Cardiac muscle cell (in vitro differentiated cells and primary cell): Measurements from ENCODE around the gene ANO1. TPM values are rescaled to one million over a fixed set of nuclear protein-coding genes. Genes with fewer than 3 reads are reported as not detected.

Source experiments
- DNase-seq, 2 donors: peaks; one replicate each; pipeline versions ENCODE4 v3.0.0 to v3.0.0-alpha.2; 2010 to 2017; ENCODE audit warnings: low read depth in 1 of 2, low spot score in 1 of 2
- H3K27ac ChIP-seq: fragments of 200-600 bp; sonication (generic); 2 replicates; pipeline ENCODE4 v1.5.1; 2016
- H3K27me3 ChIP-seq: fragments of 200-600 bp; sonication (generic); 2 replicates; pipeline ENCODE4 v1.6.0; 2016; ENCODE audit warnings: control low read depth
- H3K36me3 ChIP-seq: fragments of 200-600 bp; sonication (generic); 2 replicates; pipeline ENCODE4 v1.5.1; 2016; ENCODE audit warnings: control low read depth
- H3K4me1 ChIP-seq: fragments of 200-600 bp; sonication (generic); 2 replicates; pipeline ENCODE4 v1.8.1; 2017; ENCODE audit warnings: low read depth, mild to moderate bottlenecking, mixed run types
- H3K4me3 ChIP-seq: fragments of 200-600 bp; sonication (generic); 2 replicates; pipeline ENCODE4 v1.5.1; 2016; ENCODE audit warnings: mild to moderate bottlenecking
- H3K9me3 ChIP-seq: fragments of 200-600 bp; sonication (generic); 2 replicates; pipeline ENCODE4 v1.5.1; 2017; ENCODE audit warnings: low read depth, mild to moderate bottlenecking, control low read depth
- polyA plus RNA-seq: library from polyadenylated mRNA; unstranded; fragments of >200 nt; fragmentation: Nextera tagmentation; extraction: Ambion mirVana; gene quantifications from 2 replicates; pipeline ENCODE4 v1.2.1, GENCODE V29; 2016
- total RNA-seq: library from RNA; depleted of rRNA; stranded (reverse); fragments of >200 nt; gene quantifications from 2 replicates; pipeline ENCODE4 v1.2.3, GENCODE V29; 2016
- TF ChIP-seq, protein P1 (sequence below): IDR thresholded peaks from 2 replicates; pipeline ENCODE4 v1.5.1; 2012; ENCODE audit warnings: low read depth, mild to moderate bottlenecking, low read length

Gene ANO1
- total and polyA plus RNA-seq, 2 experiments from 2014 or later: 0.09 to 0.86 TPM

DNA sequence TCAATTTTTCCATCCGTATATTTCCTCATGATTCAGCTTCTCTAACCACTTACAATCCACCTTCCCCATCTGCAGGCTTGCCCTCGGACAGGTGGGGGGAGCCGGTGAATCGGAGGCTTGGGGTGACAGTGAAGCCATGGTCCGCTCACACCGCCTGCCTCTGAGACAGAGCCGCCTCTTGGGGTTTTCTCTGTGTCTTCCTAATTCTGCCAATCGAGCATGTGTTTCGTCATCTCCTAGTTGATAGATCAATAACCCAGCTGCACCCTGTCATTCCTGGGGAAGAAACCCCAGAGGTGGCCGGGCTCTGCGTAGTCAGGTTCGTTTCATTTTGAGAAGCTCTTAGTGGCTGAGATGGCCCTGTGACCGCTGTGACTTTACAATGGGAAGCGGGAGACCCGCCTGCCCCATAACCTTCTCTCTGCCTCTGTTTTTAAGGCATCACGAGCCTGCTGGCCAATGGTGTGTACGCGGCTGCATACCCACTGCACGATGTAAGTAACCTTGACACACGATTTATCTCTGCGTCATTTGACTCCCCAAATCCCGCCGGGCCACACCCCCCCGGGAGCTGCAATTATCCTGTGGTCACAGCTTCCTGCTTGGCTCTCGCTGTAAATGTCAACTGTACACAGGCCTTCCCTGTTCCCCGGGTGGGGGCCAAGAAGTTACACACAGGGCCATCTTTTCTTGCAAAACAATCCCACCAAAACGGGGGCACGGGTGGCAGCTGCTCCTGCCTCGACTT is 33.3 kb downstream of the ANO1 start:
- peaks cover 11% of the 10 kb centered on the region for H3K4me1 ChIP-seq
- H3K4me3 ChIP-seq: no peak overlapping the region
- no peaks in the 10 kb centered on the region for H3K36me3 ChIP-seq
- H3K27me3 ChIP-seq: no peaks in the 10 kb centered on the region
- TF ChIP-seq, protein P1, sequence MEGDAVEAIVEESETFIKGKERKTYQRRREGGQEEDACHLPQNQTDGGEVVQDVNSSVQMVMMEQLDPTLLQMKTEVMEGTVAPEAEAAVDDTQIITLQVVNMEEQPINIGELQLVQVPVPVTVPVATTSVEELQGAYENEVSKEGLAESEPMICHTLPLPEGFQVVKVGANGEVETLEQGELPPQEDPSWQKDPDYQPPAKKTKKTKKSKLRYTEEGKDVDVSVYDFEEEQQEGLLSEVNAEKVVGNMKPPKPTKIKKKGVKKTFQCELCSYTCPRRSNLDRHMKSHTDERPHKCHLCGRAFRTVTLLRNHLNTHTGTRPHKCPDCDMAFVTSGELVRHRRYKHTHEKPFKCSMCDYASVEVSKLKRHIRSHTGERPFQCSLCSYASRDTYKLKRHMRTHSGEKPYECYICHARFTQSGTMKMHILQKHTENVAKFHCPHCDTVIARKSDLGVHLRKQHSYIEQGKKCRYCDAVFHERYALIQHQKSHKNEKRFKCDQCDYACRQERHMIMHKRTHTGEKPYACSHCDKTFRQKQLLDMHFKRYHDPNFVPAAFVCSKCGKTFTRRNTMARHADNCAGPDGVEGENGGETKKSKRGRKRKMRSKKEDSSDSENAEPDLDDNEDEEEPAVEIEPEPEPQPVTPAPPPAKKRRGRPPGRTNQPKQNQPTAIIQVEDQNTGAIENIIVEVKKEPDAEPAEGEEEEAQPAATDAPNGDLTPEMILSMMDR: no peak
- H3K27ac ChIP-seq: peak overlapping the region; percentile 76
- DNase-seq: peak; percentile 39 to 67
- no peaks in the 10 kb centered on the region for H3K9me3 ChIP-seq

DNA sequence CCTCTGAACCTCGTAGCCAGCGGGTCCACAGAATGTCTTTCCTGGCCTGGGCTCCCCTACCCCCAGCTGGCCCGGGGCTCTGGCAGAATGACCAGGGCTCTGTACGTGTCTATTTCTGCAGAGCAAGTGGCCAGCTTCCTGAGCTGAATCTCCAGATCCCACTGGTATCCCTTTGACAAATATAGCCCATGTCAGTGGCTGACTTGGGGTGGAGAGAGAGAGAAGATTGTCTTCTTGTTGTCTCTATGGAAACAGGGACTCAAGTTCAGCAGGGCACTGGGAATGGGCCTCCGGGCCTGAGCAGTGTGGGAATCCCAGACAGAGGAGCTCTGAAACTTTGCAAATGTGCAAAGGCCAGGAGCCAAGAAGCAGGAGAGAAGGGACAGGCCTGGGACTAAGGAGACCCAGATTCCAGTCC is 33.9 kb downstream of the ANO1 start:
- H3K9me3 ChIP-seq: no peaks in the 10 kb centered on the region

DNA sequence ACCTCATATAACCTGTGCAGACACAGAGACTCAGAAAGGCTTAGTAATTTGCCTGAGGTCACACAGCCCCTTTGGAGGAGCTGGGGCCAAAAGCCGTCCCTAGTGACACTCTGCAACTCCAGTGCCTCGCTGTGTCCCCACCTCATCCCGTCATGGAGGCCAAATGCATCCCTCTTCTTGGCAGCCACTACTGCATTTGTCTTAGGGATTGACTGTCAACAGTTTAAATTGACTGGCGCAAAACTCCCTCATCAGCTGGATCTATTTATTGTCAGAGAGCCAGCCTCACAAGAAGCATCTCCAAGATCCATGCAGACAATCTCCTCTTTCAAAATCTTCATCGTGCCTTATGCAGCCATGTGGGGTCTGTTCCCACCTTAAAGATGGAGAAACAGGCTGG is 35.7 kb downstream of the ANO1 start:
- no peaks in the 10 kb centered on the region for H3K36me3 ChIP-seq
- TF ChIP-seq, protein P1: no peak
- no peak overlapping the region for H3K27ac ChIP-seq

More for the DNA sequence above, 33.9 kb downstream of the ANO1 start:
- no peak overlapping the region for H3K4me3 ChIP-seq
- peaks cover 11% of the 10 kb centered on the region for H3K4me1 ChIP-seq
- H3K36me3 ChIP-seq: no peaks in the 10 kb centered on the region
- TF ChIP-seq, protein P1: no peak
- peak overlapping the region; percentile 76 for H3K27ac ChIP-seq
- peak; percentile 7 to 66 for DNase-seq
- H3K27me3 ChIP-seq: no peaks in the 10 kb centered on the region

DNA sequence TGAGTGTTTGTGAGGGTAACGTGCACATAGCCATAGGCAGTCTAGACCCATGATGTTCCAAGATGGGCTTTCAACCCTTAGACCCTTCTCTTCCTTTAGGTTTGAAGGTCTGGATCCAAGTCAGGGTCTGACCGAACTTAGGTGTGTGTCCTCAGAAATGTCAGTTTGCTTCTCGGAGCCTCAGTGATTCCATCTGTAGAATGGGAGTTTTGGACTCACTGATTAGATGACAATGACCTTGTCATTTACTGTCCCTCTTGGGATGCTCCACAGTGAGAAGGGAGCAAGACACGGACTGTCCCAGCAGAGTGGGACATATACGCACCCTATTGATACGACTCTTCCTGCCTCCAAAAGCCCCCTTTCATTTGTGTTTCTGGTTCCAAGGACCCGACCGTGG is 37.7 kb downstream of the ANO1 start:
- Histone ChIP-seq H3K4me3 (no peak overlapping the region), H3K27me3 (no peaks in the 10 kb centered on the region), H3K27ac (no peak overlapping the region), H3K36me3 (no peaks in the 10 kb centered on the region), H3K4me1 (peaks cover 11% of the 10 kb centered on the region), H3K9me3 (no peaks in the 10 kb centered on the region)
- no peak for DNase-seq
- TF ChIP-seq, protein P1: no peak

More for the DNA sequence above, 35.7 kb downstream of the ANO1 start:
- Histone ChIP-seq H3K9me3 (no peaks in the 10 kb centered on the region), H3K4me3 (no peak overlapping the region), H3K27me3 (no peaks in the 10 kb centered on the region), H3K4me1 (peaks cover 11% of the 10 kb centered on the region)
- DNase-seq: no peak

DNA sequence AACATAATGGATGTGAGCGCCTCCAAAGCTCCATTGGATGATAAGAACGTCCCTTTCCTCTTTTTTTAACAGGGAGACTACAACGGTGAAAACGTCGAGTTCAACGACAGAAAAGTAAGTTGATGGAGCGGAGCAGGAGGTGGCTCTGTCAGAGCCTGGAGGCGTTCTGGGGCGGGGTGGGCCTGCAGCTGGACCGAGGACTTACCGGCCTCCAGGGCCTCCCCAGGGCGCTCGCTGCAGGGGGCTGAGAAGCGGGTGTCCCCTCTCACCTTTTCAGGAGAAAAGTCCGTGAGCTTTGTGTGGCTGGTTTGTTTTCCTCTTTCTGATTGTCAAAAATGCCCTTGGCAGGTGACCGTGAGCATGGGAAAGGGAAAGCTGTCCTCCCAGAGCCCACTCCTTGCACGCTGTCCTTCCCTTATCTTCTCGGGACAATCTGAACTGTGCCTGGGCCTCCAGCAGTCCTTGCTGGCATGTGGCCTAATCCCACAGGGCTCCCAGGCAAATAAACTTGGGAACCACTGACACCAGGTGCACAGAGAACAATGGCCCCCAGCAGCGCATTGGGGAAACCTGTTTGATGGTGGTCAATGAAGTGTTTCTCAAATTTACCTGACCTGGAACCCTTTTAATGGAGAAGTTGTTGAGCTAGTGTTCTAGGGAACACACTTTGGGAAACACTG is 38.4 kb downstream of the ANO1 start:
- Histone ChIP-seq H3K4me3 (no peak overlapping the region), H3K9me3 (no peaks in the 10 kb centered on the region), H3K4me1 (peaks cover 8% of the 10 kb centered on the region), H3K36me3 (no peaks in the 10 kb centered on the region), H3K27ac (peak overlapping the region; percentile 59), H3K27me3 (no peaks in the 10 kb centered on the region)
- TF ChIP-seq, protein P1: no peak
- peak in 1 of 2 donors; percentile 37 for DNase-seq
